Body of pancreas (tissue), 4 donors: ENCODE results near the gene CHCHD3.

Source experiments
- CTCF ChIP-seq, 7 experiments: fragments of 450-650 bp in 4 of 7; fragments of 200-600 bp in 3 of 7; sonication (generic) in 3 of 7; IDR thresholded peaks; one replicate each; pipeline ENCODE4 v1.5.1; 2016 to 2019; ENCODE audit warnings: antibody characterized with exemption in 7 of 7
- POLR2A ChIP-seq, 3 donors: fragments of 450-650 bp; IDR thresholded peaks; one replicate each; pipeline ENCODE4 v1.6.1; 2016; ENCODE audit warnings: antibody characterized with exemption in 3 of 3, mild to moderate bottlenecking in 2 of 3

DNA sequence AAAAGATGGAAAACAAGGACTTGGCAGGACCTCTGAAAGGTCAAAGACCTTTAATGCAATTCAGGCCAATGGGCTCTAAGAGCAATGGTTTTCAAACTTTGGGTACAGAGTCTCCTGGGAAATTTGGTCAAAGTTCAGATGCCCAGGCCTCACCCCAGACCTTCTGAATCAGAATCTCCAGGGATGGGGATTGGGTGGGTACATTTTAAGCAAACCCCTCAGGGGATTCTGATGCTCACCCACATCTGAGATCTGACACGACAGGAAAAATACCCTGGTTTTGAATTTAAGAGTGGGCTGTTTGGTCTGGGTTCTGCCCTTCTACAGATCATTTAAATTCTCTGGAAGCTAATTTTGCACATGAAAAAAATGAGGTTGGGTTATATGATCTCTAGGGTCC, 290.9 kb downstream of the CHCHD3 start:
- TF ChIP-seq CTCF (IDR thresholded peaks at IDR 0.05) (no peak), POLR2A (IDR thresholded peaks at IDR 0.05) (no peak)
